ENCODE data around the gene FAM131B.

GRCh38 chr7:143325240-143325639 is 37.3 kb downstream of the FAM131B start:
- TF ChIP-seq EZH2phosphoT487 (IDR thresholded peaks at IDR 0.05; ENCODE audit: borderline replicate concordance, low read length) (no peak), CTCF (IDR thresholded peaks at IDR 0.05; ENCODE audit: low read depth, low read length, poor library complexity, severe bottlenecking) (no peak)

Measured in DOHH2 (cell line).